HG03457 (cell line): ENCODE results near the gene SRP54.
"Not testable (repeated sequence)": the region's sequence is repeated elsewhere in the genome, so short reads cannot be mapped to it uniquely, and the experiment has no call there.

Experiments
- ATAC-seq: cut with Tn5 transposase; IDR thresholded peaks from one replicate; pipeline ENCODE4 v1.9.1; 2021; ENCODE audit warnings: moderate number of reproducible peaks; ENCODE audit not compliant: unreplicated experiment

The SRP54 gene

DNA sequence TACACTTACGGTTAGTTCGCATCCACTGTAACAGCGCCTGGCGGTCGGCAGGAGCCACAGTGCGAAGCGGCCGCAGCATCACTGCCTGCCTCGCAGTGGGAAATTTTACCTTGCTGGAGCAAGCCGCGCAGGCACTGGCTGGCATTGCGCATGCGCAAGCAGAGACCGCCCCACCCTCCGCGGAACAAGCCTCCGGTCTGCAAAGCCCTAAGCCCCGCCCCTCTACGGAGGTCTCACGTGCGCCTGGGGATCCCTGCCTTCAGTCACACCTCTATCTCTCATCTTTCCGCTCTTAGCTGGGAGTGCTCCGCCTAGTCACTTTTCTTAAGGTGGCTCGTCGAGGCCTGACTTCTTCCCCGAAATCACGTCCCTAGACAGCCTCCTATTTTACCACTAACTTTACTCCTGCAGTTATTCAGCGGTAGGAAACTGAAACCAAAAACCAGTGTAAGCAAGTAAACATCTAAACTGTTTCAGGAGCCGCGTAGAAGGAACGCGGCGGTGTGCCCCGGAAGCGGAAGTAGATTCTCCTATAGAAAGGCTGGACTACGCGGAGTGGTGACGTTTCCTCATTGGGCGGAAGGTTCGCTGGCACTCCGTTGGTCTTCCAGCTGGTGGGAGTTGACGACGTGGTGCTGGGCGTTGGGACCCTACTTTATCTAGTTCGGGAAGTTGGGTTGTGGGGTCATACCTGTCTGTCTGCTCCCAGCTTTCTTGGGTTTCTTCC, at the start of gene SRP54:
Gene SRP54 (plus strand): TSS at position 572 of the 727 bp plus-strand sequence. CDS start 13,718 bp downstream, outside the sequence.
- ATAC-seq: peak; percentile 65

- no peak for ATAC-seq
Measured at GRCh38 chr14:34933301-34933700, 49.5 kb upstream of the SRP54 start.

- no peak for ATAC-seq
Measured at GRCh38 chr14:34935488-34935887, 47.3 kb upstream of the SRP54 start.

DNA sequence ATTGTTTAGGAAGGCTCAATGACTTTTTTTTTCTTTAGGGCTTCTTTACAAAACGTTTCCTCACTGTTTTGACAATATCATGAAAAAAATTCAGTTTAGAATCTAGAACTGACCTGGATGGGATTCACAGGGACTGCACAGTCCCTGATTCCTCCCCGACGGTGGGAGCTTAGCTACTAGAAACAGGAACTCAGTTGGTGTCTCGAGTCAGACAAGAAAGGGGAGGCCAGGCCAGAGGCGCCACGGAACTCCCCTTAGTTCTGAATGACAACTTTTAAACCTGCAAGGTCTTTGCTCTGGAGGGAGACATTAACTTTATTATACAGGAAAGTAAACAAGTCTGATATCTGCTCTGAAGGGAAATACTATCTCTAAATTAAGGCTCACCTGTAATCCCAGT, 45.4 kb upstream of the SRP54 start:
- ATAC-seq: no peak

DNA sequence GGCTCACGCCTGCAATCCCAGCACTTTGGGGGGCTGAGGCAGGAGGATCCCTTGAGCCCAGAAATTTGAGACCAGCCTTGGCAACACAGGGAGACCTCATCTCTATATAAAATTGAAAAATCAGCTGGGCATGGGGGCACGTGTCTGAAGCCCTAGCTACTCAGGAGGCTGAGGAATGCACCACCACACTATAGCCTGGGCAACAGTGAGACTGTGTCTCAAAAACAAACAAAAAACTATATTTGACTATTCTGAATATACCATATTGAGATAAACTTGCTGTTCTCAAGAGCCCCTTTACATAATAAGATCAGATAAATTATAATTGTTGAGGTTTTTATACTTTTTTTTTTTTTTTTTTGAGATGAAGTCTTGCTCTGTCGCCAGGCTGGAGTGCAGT, 44.9 kb upstream of the SRP54 start:
- ATAC-seq: no peak

GRCh38 chr14:34943506-34943905, 39.3 kb upstream of the SRP54 start:
- no peak for ATAC-seq

DNA sequence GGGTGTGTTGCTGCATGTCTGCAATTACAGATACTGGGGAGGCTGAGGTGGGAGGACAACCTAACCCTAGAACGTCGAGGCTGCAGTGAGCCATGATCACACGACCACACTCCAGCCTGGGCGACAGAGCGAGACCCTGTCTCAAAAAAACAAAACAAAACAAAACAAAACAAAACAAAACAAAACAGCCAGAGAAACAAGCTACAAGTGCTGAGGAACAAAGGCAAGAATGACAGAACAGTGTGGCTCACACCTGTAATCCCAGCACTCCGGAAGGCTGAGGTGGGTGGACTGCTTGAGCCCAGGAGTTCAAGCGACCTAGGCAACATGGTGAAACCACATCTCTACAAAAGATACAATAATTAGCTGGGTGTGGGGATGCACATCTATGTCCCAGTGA, 38.0 kb upstream of the SRP54 start:
- ATAC-seq: no peak

DNA sequence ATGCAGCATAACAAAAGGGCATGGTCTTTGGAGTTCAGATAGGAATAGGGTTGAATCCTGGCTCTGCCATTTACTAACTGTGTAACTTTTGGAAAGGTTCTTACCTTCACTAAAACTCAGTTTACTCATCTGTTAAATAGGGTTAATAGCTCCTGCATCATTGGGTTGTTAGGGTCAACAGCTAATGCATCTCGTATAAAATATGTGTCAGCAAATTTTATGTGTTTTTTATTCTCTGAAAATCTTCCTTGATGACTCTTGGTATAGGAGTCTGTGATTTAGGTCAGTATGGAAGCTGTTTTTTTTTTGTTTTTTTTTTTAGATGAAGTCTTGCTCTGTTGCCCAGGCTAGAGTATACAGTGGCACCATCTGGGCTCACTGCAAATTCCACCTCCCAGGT, 36.1 kb upstream of the SRP54 start:
- no peak for ATAC-seq

DNA sequence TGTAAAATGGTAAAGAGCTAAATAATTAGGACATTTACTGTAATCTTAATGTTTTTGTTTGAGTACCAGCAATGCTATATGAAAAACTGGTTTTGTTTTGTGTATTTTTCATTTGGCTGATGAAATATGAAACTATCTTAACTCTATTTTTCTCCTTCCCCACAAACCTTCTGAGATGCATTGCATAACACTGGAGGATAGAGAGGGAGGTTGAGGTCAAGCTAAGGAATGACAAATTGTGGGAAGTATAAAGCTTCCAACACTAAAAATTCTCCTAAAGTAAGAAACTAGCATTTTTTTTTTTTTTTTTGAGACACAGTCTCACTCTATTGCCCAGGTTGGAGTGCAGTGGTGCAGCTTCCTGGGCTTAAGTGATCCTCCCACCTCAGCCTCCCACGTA, 31.5 kb upstream of the SRP54 start:
- ATAC-seq: no peak

GRCh38 chr14:34956931-34957330, 25.9 kb upstream of the SRP54 start:
- no peak for ATAC-seq

GRCh38 chr14:34957771-34958286, 25.0 kb upstream of the SRP54 start:
- ATAC-seq: no peak

DNA sequence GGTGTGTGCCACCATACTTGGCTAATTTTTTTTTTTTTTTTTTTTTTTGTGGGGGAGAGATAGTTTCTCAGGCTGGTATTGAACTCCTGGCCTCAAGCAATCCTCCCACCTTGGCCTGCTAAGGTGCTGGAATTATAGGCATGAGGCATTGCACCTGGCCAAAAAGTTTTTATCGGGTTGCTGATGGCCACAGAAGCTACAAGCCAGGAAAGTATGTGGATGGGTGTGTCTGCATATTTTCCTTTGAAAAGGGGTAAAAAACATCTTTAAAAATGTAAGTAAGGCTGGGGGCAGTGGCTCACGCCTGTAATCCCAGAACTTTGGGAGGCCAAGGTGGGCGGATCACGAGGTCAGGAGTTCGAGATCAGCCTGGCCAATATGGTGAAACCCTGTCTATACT, 20.7 kb upstream of the SRP54 start:
- ATAC-seq: not testable (repeated sequence)

GRCh38 chr14:34964977-34965764, 17.6 kb upstream of the SRP54 start:
- ATAC-seq: no peak

DNA sequence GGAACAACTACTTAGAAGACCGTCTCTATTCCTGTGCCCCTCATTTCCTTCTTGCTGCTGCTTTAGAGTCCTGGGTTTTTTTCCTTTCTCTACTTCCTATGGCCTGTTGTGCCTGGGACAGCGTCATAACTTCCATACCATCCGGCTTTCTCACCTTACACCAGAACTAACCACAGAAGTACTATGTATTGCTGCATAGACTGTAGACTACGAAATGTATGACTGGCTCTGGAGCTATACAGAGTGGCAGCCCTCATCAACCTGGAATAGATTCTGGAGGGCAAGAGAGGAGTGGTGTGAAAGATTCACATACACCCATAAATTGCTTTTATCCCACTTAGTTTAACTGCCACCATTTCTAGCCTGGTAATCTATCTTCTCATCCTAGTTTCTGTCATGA, 16.9 kb upstream of the SRP54 start:
- no peak for ATAC-seq

DNA sequence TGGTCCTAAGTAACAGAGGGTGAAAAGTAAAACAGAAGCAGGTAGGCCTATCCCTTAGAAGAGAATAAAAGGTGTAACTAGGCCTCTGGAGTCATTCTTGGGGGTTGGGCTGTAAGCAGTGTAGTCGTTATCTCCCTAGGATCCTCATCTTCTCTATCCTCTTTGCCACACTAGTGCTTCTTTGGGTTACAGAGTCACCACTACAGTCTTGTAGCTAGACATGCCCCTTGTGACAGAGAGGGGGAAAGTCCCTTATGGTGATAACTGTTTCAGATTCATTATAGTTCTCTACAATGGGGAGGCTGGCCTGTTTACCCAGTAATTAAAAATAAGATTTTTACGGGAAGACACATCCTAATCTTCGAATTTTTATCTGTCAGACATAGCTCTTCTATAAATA, 16.4 kb upstream of the SRP54 start:
- no peak for ATAC-seq

DNA sequence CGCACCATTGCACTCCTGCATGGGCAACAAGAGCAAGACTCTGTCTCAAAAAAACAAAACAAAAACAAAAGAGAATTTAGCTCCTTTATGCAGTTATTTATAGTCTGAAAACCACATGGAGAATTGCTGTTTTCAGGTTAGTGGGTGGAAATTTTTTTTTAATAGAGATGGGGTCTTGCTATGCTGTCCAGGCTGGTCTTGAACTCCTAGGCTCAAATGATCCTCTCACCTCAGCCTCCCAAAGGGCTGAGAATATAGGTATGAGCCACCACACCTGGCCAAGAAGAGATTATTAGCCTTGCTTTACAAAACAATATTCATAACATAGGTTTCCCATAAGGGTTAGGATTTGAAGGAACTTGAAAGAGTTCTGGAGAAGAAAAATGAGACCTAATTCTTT, 12.1 kb upstream of the SRP54 start:
- no peak for ATAC-seq

- ATAC-seq: no peak
Measured at GRCh38 chr14:34971381-34971780, 11.4 kb upstream of the SRP54 start.

DNA sequence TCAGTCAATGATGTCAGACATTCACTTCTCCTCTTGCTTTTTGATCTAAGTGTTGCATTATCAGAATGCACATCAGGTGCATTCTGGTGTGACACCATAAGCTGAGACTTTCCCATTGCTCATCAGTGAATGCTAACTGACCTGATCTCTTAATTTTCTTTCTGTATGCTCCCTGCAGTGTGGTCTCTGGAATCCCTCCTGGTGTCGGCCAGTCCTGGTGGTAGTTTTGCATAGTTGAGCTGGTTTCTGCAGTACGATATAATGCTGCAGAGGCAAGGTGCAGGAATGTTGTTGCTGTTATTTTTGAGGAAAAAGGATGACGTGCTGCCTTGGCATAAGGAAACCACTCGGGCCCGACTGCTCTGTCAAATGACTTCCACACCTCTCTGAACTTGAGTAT, 11.0 kb upstream of the SRP54 start:
- ATAC-seq: no peak

GRCh38 chr14:34978444-34978843, 4.3 kb upstream of the SRP54 start:
- no peak for ATAC-seq

DNA sequence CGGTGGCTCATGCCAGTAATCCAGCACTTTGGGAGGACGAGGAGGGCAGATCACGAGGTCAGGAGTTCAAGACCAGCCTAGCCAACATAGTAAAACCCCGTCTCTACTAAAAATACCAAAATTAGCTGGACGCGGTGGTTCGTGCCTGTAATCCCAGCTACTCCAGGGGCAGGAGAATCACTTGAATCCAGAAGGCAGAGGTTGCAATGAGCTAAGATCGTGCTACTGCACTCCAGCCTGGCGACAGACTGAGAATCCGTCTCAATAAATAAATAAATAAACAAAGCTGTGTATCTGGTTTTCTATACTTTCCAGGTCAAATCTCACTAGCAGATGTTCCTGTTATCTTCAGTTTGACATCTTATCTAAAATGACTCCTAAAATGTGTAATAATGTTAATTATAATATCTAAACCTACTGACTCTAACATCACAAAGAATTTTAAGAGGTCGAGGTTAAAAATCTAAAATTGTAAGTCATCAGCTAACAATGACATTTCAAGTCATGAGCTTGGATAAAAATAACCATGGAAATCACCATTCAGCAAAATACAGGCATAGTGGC, 2.4 kb upstream of the SRP54 start:
- ATAC-seq: no peak

DNA sequence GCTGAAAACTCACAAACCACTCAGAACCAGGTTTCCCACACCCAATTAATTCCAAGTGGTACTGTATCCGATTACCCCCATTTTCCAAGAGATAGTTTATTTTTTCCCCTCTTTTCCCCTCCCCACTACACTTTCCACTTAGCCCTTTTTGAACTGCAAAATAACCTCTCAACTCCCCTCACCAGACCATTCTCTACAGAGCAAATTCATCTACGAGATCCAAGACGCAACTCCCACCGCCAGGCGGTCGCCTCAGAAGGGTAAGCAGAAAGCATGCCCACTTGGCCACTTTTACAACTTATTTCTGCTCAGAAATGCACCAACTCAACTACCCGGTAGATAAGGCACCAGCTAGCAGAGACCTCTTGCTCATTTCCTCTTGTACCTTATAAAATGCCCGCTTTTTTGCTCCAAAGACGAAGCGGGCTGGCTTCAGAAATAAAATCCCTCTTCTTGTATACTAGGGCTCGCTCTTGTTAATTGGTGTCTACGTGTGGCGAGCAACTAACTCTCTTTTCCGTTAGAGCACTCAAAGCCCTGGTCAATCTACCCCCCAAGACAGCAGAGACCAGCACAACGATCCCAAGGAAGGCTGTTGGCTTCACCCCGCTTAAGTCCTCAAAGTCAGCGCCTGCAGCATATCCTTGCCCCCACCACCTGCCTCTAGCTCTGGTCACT, 910 bp upstream of the SRP54 start:
- peak; percentile 10 for ATAC-seq
